Bone marrow (tissue), 2 donors: ENCODE measurements around the gene ACAP1.
A peak's percentile ranks its signal among the peaks of the same experiment; 100 is the strongest.

Source experiments
- DNase-seq, 2 donors: peaks; one replicate each; lab custom pipeline; 2025; lab: John Stamatoyannopoulos, UW

The ACAP1 gene

DNA sequence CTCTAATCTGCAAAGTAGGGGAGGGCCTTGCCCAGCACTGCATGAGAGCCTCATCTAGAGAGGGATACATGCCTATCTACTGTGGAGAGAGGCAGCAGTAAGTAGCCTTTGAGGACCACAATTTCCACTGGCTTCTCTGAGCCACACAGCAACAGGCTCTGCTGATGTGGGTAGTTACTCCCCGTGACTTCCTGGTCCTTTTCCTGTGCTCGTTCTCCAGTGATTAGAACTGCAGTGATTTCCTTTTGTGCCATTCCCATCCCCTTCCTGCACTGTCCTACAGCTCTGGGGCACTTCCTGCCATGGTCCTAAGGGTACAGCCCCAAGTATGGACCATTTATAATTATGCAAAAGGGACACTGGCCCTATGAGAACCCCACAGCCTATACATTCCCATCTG is 55.0 kb downstream of the ACAP1 start:
- no peak for DNase-seq

DNA sequence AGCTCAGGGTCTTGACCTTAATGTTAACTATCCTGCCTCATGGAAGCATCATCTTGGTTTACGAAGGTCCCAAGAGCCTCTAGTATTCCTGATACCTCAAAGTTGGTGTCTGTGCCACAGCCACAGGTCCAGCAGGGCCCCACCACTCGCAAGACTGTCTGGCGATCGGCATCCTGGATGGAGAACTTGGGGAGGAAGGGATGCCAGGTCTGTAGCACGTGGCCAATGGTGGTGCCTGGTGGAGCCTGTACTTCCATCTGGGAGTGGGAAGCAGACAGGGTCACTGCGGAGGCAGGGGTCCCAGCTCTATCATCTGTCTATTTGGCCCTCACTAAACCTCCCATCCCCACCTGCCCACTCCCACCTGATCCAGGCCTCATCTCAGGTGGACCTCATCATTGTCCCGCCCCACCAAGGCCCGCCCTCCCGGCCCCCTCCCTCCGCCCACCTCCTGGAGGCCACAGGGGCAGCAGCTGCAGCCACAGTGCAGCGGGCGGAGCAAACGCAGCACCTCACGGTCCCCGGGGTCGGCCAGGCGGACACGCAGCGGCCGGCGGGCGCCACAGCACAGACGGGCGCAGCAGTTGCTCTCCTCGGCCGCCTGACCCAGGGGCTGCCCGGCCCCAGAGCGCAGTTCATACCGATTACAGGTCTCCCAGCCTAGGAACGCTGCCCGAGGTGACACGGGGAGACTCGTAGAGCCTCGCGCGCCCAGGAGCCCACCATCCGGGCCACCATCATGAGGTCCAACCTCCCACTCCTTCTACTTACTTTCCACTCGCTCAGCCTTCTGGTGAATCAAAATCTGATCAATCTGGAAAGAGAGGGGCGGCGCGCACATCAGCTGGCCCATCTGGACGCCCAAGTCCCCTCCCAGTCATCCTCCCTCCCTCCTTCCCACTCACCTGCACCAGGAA is 56.6 kb downstream of the ACAP1 start:
- no peak for DNase-seq

DNA sequence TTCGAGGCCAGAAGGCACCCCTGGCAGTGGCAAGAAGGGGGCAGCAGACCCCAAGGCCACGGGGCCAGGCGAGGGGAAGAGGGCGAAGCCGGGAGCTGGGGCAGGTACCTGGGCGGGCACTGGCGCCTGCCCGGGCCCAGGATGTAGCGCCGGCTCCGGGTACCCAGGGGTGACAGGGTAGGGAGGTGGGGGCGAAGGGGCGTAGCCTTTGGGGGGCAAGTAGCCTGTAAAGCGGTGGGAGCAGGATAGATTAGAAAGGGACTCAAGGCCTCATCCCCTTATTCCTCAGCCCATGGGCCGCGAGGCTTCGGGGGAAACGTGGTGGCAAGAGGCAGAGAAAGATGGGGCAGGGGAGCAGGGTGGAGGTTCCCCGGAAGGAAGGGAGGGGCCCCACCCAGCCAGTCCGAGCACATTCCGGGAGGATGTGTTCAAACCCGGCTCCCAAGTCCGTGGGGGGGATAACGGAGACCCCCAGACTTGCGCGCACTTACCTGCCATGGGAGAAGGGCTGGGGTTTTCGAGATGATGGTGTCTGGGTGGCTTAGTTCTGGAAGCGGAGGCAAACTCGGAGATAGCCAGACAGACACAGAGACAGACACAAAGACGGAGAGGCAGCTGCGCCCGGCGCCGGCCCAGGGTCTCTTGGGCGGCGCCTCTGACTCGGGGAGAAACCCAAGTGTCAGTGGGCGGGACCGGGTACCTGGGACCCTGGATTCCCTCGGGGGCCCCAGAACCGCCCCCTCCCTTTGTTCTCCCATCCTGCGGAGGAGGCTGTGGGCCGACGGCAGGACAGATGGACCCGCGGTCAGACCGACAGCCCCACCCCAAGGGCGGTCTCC is 57.5 kb downstream of the ACAP1 start:
- DNase-seq, result peak in 1 of 2 donors; percentile 66

DNA sequence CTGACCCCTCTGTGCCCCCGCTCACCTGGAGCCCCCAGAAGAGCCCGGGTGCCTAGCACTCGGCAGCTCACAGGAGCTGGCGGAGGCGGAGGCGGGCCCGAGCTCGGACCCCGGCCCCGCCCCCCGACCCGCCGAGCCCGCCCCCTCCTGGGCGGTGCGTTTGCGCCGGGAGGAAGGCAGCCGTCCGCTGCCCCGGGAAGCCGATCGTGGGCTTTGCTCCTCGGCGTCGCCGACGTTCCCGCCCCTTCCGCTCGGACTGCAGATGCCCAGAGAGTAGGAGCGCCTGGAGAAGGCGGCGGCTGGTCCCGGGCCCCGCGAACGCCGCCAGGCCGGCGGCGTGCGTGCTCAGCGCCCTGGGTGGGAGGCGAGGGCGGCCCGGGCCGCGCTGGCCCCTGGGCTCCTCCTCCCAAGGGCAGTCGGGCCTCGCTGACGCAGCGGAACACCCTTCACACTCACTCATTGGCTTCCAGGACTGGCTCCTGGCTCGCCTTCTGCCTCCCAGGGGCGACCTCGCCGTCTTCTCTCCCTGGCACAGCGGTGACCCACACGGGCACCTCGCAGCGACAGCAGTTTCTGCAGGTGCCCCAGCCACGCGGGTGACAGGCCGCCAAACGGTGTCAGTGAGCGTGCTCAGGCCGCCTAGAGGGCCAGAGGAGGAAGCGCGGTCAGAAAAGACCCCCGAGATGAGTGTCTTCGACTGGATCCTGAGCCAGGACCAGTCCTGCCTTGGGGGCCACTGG is 58.3 kb downstream of the ACAP1 start, which contains the start of gene PLSCR3:
TSS of gene PLSCR3 (minus strand) at position 74 of the 740 bp plus-strand sequence. CDS start 415 bp downstream, outside the sequence.
- DNase-seq, result peak; percentile 45 to 93

DNA sequence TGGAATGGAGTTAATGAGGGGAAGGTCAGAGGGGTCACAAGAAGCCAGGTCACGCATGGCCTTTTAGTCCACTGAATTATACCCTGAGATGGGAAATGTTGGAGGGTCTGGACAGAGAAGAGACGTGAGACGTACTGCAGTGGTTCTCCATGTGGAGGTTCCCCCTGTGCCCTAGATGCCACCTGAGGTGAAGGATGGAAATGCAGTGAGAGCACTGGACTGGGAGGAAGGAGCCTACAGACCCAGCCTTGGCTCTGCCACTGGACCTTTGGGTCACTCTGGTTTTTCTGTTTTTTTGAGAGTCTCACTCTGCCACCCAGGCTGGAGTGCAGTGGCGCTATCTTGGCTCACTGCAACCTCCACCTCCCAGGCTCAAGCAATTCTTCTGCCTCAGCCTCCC is 59.8 kb downstream of the ACAP1 start:
- DNase-seq, result no peak

DNA sequence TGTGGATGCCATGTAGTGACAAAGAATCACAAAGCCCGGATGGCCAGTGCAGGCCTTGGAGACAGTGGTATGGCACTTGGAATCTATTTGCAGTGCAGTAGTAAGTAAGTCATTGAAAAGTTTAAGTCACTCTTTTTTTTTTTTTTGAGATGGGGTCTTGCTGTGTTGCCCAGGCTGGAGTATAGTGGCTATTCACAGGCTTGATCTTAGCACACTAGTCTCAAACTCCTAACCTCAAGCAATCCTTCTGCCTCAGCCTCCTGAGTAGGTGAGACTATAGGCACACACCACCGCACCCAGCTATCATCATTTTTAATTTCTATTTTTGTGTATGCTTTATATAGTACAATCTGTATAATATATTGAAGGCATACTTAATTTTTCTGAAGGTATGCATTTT is 62.3 kb downstream of the ACAP1 start:
- DNase-seq, result no peak
